GM23338 (cell line): Measurements from ENCODE around the gene AOC1. TPM values are rescaled to one million over a fixed set of nuclear protein-coding genes. Genes with fewer than 3 reads are reported as not detected.

ENCODE experiments used
- ATAC-seq: fragments of 200-7000 bp; cut with Tn5 transposase; 3 replicates; pipeline ENCODE4 v1.9.1; 2020
- DNase-seq: peaks from one replicate; pipeline ENCODE4 v3.0.0-alpha.2; 2015; ENCODE audit warnings: low spot score
- H2AFZ ChIP-seq: fragments of 200-600 bp; sonication (generic); 2 replicates; pipeline ENCODE4 v1.8.0; 2016; ENCODE audit warnings: antibody characterized with exemption, mild to moderate bottlenecking, moderate library complexity
- H3F3A ChIP-seq: fragments of 200-600 bp; sonication (generic); replicated peaks from 2 replicates; pipeline ENCODE4 v1.8.0; 2017; ENCODE audit warnings: antibody characterized with exemption, mixed run types, low read depth
- H3K27ac ChIP-seq: fragments of 200-600 bp; sonication (generic); 2 replicates; pipeline ENCODE4 v1.6.1; 2016; ENCODE audit warnings: low read depth
- H3K27me3 ChIP-seq: fragments of 200-600 bp; sonication (generic); 2 replicates; pipeline ENCODE4 v1.8.0; 2016; ENCODE audit warnings: mild to moderate bottlenecking, mixed run types, moderate library complexity; ENCODE audit not compliant: insufficient read depth
- H3K36me3 ChIP-seq: fragments of 200-600 bp; sonication (generic); 2 replicates; pipeline ENCODE4 v1.8.0; 2016; ENCODE audit warnings: mild to moderate bottlenecking; ENCODE audit not compliant: insufficient read depth
- H3K4me1 ChIP-seq: fragments of 200-600 bp; sonication (generic); 2 replicates; pipeline ENCODE4 v1.8.0; 2016; ENCODE audit warnings: mild to moderate bottlenecking, moderate library complexity; ENCODE audit not compliant: insufficient read depth
- H3K4me2 ChIP-seq: fragments of 200-600 bp; sonication (generic); 2 replicates; pipeline ENCODE4 v1.7.1; 2017; ENCODE audit warnings: mixed run types
- H3K4me3 ChIP-seq: fragments of 200-600 bp; sonication (generic); 2 replicates; pipeline ENCODE4 v1.6.1; 2016; ENCODE audit warnings: mixed run types
- H3K79me2 ChIP-seq: fragments of 200-600 bp; sonication (generic); replicated peaks from 2 replicates; pipeline ENCODE4 v1.8.0; 2017; ENCODE audit warnings: mild to moderate bottlenecking; ENCODE audit not compliant: insufficient read depth
- H3K9me2 ChIP-seq: fragments of 200-600 bp; sonication (generic); 2 replicates; pipeline ENCODE4 v1.8.0; 2017; ENCODE audit not compliant: insufficient read depth
- H4K20me1 ChIP-seq: fragments of 200-600 bp; sonication (generic); replicated peaks from 2 replicates; pipeline ENCODE4 v1.8.0; 2017; ENCODE audit warnings: mild to moderate bottlenecking; ENCODE audit not compliant: insufficient read depth
- H3K27ac Mint-ChIP-seq: 2 replicates; pipeline ENCODE4 v1.8.0; 2020; ENCODE audit warnings: inconsistent platforms, mild to moderate bottlenecking, moderate library complexity, mixed read lengths
- H3K27me3 Mint-ChIP-seq: 3 replicates; pipeline ENCODE4 v1.8.0; 2022; ENCODE audit warnings: low read depth, mild to moderate bottlenecking, moderate library complexity, mixed read lengths, inconsistent platforms; ENCODE audit not compliant: insufficient read depth, poor library complexity
- H3K36me3 Mint-ChIP-seq: 3 replicates; pipeline ENCODE4 v1.8.0; 2021; ENCODE audit warnings: low read depth, mild to moderate bottlenecking, inconsistent platforms, moderate library complexity, mixed read lengths
- H3K4me1 Mint-ChIP-seq: 3 replicates; pipeline ENCODE4 v1.8.0; 2020; ENCODE audit warnings: mild to moderate bottlenecking, inconsistent platforms, mixed read lengths
- H3K4me3 Mint-ChIP-seq: 3 replicates; pipeline ENCODE4 v1.8.0; 2021; ENCODE audit warnings: moderate library complexity, mild to moderate bottlenecking, inconsistent platforms, mixed read lengths
- H3K9me3 Mint-ChIP-seq: 3 replicates; pipeline ENCODE4 v1.8.0; 2020; ENCODE audit warnings: moderate library complexity, mild to moderate bottlenecking, inconsistent platforms, mixed read lengths
- CREB1 ChIP-seq: fragments of 250-450 bp; sonication (Bioruptor Pico); IDR thresholded peaks from 2 replicates; pipeline ENCODE4 v1.5.0; 2020; ENCODE audit warnings: low read depth, mild to moderate bottlenecking, moderate library complexity
- EZH2 ChIP-seq: fragments of 200-600 bp; sonication (generic); IDR thresholded peaks from one replicate; pipeline ENCODE4 v1.8.0; 2017; ENCODE audit warnings: antibody characterized with exemption, mild to moderate bottlenecking, low read depth; ENCODE audit not compliant: unreplicated experiment
- EZH2phosphoT487 ChIP-seq: fragments of 200-600 bp; sonication (generic); IDR thresholded peaks from one replicate; pipeline ENCODE4 v1.8.1; 2018; ENCODE audit warnings: antibody characterized with exemption; ENCODE audit not compliant: unreplicated experiment
- JUNB ChIP-seq: IDR thresholded peaks from one replicate; pipeline ENCODE4 v1.6.1; 2016; ENCODE audit warnings: antibody characterized with exemption; ENCODE audit not compliant: unreplicated experiment
- NANOG ChIP-seq: IDR thresholded peaks from 2 replicates; pipeline ENCODE4 v1.6.1; 2016; ENCODE audit warnings: antibody characterized with exemption, borderline replicate concordance
- POLR2AphosphoS5 ChIP-seq: IDR thresholded peaks from 2 replicates; pipeline ENCODE4 v1.6.1; 2016; ENCODE audit warnings: antibody characterized with exemption, low read depth
- STAT1 ChIP-seq: IDR thresholded peaks from one replicate; pipeline ENCODE4 v1.6.1; 2016; ENCODE audit warnings: antibody characterized with exemption; ENCODE audit not compliant: unreplicated experiment
- ZNF114 ChIP-seq: fragments of 250-450 bp; sonication (Bioruptor Pico); IDR thresholded peaks from 2 replicates; pipeline ENCODE4 v1.5.0; 2020; ENCODE audit warnings: mild to moderate bottlenecking, moderate library complexity
- ZNF331 ChIP-seq: fragments of 250-450 bp; sonication (Bioruptor Pico); IDR thresholded peaks from 2 replicates; pipeline ENCODE4 v1.5.0; 2020; ENCODE audit warnings: low read depth, mild to moderate bottlenecking, moderate library complexity
- polyA plus RNA-seq: library from polyadenylated mRNA; unstranded; fragments of >200 nt; fragmentation: Nextera tagmentation; extraction: Ambion mirVana; gene quantifications from 2 replicates; pipeline ENCODE4 v1.2.1, GENCODE V29; 2016
- total RNA-seq: library from RNA; depleted of rRNA; stranded (reverse); fragments of >200 nt; shearing (Covaris generic); gene quantifications from 2 replicates; pipeline ENCODE4 v1.2.3, GENCODE V29; 2014
- TF ChIP-seq, protein P1 (sequence below): IDR thresholded peaks from 2 replicates; pipeline ENCODE4 v1.6.1; 2016; ENCODE audit warnings: antibody characterized with exemption
- TF ChIP-seq, protein P2 (sequence below), 2 experiments: fragments of 200-600 bp in 1 of 2; sonication (generic) in 1 of 2; conservative IDR thresholded peaks; 2 replicates each; pipeline versions ENCODE4 v1.5.1 to v1.6.1; 2016 to 2017; ENCODE audit warnings: antibody characterized with exemption in 2 of 2, low read depth in 2 of 2, mild to moderate bottlenecking in 2 of 2, moderate library complexity in 1 of 2
- TF ChIP-seq, protein P3 (sequence below): IDR thresholded peaks from one replicate; pipeline ENCODE4 v1.6.1; 2018; ENCODE audit warnings: antibody characterized with exemption; ENCODE audit not compliant: unreplicated experiment

AOC1 gene
- total and polyA plus RNA-seq, 2 experiments from 2014 or later = not detected

DNA sequence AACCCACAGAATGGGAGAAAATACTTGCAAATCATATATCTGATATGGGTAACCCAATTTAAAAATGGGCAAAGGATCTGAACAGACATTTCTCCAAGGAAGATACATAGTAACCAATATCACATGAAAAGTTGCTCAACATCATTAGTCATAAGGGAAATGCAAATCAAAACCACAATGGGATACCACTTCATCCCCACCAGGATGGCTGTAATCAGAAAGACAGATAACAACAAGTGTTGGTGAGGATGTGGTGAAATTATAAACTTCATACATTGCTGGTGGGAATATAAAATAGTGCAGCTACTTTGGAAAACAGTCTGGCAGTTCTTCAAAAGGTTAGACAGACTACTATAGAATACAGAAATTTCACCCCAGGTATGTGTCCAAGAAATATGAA is 19.3 kb downstream of the AOC1 start (continued):
- TF ChIP-seq STAT1 (no peak), JUNB (no peak), EZH2 (no peak), ZNF114 (CRISPR knock-in tag) (no peak)
- TF ChIP-seq, protein P1, sequence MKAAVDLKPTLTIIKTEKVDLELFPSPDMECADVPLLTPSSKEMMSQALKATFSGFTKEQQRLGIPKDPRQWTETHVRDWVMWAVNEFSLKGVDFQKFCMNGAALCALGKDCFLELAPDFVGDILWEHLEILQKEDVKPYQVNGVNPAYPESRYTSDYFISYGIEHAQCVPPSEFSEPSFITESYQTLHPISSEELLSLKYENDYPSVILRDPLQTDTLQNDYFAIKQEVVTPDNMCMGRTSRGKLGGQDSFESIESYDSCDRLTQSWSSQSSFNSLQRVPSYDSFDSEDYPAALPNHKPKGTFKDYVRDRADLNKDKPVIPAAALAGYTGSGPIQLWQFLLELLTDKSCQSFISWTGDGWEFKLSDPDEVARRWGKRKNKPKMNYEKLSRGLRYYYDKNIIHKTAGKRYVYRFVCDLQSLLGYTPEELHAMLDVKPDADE = no peak

DNA sequence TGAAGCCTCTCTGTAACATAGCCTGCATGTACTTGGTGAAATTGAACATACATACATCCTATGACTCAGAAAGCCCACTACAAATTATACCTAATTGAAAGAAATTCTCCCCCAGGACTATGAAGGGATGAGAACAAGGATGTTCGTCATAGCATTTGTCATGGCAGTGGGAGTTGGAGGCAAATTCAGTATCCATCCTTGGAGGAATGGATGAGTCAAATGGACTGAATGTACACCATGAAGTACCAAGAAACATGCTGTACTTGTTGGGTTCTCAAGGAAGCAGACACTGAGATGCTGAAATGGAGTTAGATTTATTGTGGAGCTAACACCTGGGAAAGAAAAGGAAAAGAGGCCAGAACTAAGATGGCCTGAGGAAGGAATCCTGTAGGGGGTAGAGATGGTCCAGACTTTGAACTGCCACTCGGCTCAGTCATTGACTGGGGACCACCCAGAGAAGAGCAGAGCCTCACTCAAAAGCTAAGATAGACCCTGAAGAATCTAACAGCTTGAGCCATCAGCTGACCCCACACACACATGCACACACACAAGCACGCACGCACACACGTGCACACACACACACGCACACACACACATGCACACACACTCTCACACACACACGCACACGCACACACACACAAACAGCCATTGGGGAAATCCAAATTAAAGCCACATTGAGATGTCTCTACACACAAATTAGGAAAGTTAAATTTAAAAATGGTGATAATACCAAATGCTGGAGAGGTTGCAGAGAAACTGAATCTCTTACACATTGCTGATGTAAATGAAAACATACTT is 22.3 kb downstream of the AOC1 start:
- DNase-seq (no peak), ATAC-seq (no peak)
- no peaks in the 10 kb centered on the region for H3K9me2 ChIP-seq
- no peak overlapping the region for H3K4me3 ChIP-seq
- H3K27ac ChIP-seq = no peak overlapping the region
- H3K27ac Mint-ChIP-seq = no peak overlapping the region
- H3K4me2 ChIP-seq = no peak overlapping the region
- H2AFZ ChIP-seq = no peak overlapping the region
- H3K36me3 Mint-ChIP-seq = no peaks in the 10 kb centered on the region
- no peaks in the 10 kb centered on the region for H3K27me3 ChIP-seq
- no peaks in the 10 kb centered on the region; the same call in 2 of the 3 replicates for H3K9me3 Mint-ChIP-seq
- peaks cover 2% of the 10 kb centered on the region; the same call in 1 of the 2 replicates for H3K4me1 ChIP-seq
- H3K4me1 Mint-ChIP-seq = peaks cover 17% of the 10 kb centered on the region
- H3K79me2 ChIP-seq = no peaks in the 10 kb centered on the region
- no peaks in the 10 kb centered on the region for H4K20me1 ChIP-seq
- H3F3A ChIP-seq = no peaks in the 10 kb centered on the region
- no peaks in the 10 kb centered on the region for H3K36me3 ChIP-seq
- peaks cover 12% of the 10 kb centered on the region for H3K27me3 Mint-ChIP-seq
- H3K4me3 Mint-ChIP-seq = no peak overlapping the region
- TF ChIP-seq EZH2 (no peak), JUNB (no peak)
- TF ChIP-seq, protein P2, sequence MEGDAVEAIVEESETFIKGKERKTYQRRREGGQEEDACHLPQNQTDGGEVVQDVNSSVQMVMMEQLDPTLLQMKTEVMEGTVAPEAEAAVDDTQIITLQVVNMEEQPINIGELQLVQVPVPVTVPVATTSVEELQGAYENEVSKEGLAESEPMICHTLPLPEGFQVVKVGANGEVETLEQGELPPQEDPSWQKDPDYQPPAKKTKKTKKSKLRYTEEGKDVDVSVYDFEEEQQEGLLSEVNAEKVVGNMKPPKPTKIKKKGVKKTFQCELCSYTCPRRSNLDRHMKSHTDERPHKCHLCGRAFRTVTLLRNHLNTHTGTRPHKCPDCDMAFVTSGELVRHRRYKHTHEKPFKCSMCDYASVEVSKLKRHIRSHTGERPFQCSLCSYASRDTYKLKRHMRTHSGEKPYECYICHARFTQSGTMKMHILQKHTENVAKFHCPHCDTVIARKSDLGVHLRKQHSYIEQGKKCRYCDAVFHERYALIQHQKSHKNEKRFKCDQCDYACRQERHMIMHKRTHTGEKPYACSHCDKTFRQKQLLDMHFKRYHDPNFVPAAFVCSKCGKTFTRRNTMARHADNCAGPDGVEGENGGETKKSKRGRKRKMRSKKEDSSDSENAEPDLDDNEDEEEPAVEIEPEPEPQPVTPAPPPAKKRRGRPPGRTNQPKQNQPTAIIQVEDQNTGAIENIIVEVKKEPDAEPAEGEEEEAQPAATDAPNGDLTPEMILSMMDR (conservative IDR thresholded peaks at IDR 0.05; ENCODE audit: low read depth in 2 of 2) = no peak

DNA sequence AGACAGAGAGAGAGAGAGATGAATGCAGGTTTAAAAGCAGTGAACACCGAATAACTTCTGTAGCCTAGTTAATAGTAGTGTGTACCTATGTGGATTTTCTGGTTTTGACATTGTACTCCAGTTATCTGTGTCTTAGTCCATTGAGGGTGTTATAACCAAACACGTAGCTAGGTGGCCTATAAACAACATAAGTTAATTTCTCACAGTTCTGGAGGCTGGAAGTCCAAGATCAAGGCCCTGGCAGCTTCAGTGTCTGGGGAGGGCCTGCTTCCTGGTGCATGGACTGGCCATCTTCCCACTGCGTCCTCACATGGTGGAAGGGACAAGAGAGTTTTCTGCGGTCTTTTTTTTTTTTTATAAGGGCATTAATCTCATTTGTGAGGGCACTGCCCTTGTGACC is 23.5 kb downstream of the AOC1 start:
- peaks cover 20% of the 10 kb centered on the region for H3K4me1 Mint-ChIP-seq
- H3K4me3 Mint-ChIP-seq = no peak overlapping the region
- ATAC-seq (no peak), DNase-seq (no peak)
- H3K27me3 Mint-ChIP-seq = peaks cover 13% of the 10 kb centered on the region
- peaks cover 1% of the 10 kb centered on the region; the same call in 2 of the 3 replicates for H3K36me3 Mint-ChIP-seq
- H3K4me3 ChIP-seq = no peak overlapping the region
- H3K36me3 ChIP-seq = no peaks in the 10 kb centered on the region
- no peak overlapping the region for H3K27ac Mint-ChIP-seq
- H3K27me3 ChIP-seq = no peaks in the 10 kb centered on the region
- H3K9me3 Mint-ChIP-seq = peaks cover under 1% of the 10 kb centered on the region; the same call in 1 of the 3 replicates
- H3K4me1 ChIP-seq = peaks cover 4% of the 10 kb centered on the region; the same call in 1 of the 2 replicates
- no peak overlapping the region for H3K27ac ChIP-seq
- H3K79me2 ChIP-seq = no peaks in the 10 kb centered on the region
- no peaks in the 10 kb centered on the region for H3K9me2 ChIP-seq
- no peak overlapping the region for H2AFZ ChIP-seq
- no peaks in the 10 kb centered on the region for H4K20me1 ChIP-seq
- H3F3A ChIP-seq = no peaks in the 10 kb centered on the region
- H3K4me2 ChIP-seq = no peak overlapping the region
- TF ChIP-seq EZH2phosphoT487 = no peak
- TF ChIP-seq STAT1 = no peak
- no peak for TF ChIP-seq NANOG
- TF ChIP-seq CREB1 = no peak
- TF ChIP-seq, protein P3, sequence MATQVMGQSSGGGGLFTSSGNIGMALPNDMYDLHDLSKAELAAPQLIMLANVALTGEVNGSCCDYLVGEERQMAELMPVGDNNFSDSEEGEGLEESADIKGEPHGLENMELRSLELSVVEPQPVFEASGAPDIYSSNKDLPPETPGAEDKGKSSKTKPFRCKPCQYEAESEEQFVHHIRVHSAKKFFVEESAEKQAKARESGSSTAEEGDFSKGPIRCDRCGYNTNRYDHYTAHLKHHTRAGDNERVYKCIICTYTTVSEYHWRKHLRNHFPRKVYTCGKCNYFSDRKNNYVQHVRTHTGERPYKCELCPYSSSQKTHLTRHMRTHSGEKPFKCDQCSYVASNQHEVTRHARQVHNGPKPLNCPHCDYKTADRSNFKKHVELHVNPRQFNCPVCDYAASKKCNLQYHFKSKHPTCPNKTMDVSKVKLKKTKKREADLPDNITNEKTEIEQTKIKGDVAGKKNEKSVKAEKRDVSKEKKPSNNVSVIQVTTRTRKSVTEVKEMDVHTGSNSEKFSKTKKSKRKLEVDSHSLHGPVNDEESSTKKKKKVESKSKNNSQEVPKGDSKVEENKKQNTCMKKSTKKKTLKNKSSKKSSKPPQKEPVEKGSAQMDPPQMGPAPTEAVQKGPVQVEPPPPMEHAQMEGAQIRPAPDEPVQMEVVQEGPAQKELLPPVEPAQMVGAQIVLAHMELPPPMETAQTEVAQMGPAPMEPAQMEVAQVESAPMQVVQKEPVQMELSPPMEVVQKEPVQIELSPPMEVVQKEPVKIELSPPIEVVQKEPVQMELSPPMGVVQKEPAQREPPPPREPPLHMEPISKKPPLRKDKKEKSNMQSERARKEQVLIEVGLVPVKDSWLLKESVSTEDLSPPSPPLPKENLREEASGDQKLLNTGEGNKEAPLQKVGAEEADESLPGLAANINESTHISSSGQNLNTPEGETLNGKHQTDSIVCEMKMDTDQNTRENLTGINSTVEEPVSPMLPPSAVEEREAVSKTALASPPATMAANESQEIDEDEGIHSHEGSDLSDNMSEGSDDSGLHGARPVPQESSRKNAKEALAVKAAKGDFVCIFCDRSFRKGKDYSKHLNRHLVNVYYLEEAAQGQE = no peak
- no peak for TF ChIP-seq ZNF331 (CRISPR knock-in tag)
- no peak for TF ChIP-seq ZNF114 (CRISPR knock-in tag)
- TF ChIP-seq, protein P1 = no peak
- TF ChIP-seq JUNB = no peak
- TF ChIP-seq POLR2AphosphoS5 = no peak
- no peak for TF ChIP-seq EZH2
